Measurements from ENCODE around the gene DOCK8. TPM values are rescaled to one million over a fixed set of nuclear protein-coding genes. Genes with fewer than 3 reads are reported as not detected.

The DOCK8 gene
- total RNA-seq, 1 donor from 2014 or later = 5.2 TPM

GRCh38 chr9:266228-266627 is 51.6 kb downstream of the DOCK8 start:
- no peak for DNase-seq (ENCODE audit: low read depth in 2 of 2)

- no peak for DNase-seq (ENCODE audit: low read depth in 2 of 2)
Observed at GRCh38 chr9:268616-269015, 54.0 kb downstream of the DOCK8 start.

- no peak for DNase-seq (ENCODE audit: low read depth in 2 of 2)
Observed at GRCh38 chr9:269081-269711, 54.5 kb downstream of the DOCK8 start.

GRCh38 chr9:270657-271237 is 56.1 kb downstream of the DOCK8 start:
- no peak for DNase-seq (ENCODE audit: low read depth in 2 of 2)

- no peak for DNase-seq (ENCODE audit: low read depth in 2 of 2)
Observed at GRCh38 chr9:272251-273213, 57.9 kb downstream of the DOCK8 start.

- DNase-seq (ENCODE audit: low read depth in 2 of 2) = no peak
Observed at GRCh38 chr9:274406-274805, 59.7 kb downstream of the DOCK8 start.

- no peak for DNase-seq (ENCODE audit: low read depth in 2 of 2)
Observed at GRCh38 chr9:277601-278295, 63.1 kb downstream of the DOCK8 start.

- DNase-seq (ENCODE audit: low read depth in 2 of 2) = peak in 1 of 2 donors; percentile 42
Observed at GRCh38 chr9:278651-279050, 64.0 kb downstream of the DOCK8 start.

DNA sequence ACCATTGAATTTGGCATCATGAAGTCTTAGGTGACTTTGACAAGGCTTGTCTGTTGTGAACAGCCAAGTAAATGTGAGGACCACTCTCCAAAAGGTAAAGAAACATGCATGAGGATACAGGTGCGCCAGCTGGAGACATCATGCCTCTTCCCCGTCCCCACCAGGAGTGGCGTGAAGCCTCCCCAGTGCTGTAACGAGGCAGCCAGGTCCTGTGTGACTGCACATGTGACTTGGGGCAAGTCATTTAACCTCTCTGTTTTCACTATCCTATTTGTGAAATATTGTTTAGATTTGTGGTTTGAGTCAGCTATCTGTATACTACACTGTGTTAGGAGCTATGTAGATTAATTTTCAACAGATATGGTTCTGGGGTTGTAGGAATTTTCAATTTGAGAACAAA is 65.0 kb downstream of the DOCK8 start:
- no peak for DNase-seq (ENCODE audit: low read depth in 2 of 2)

- peak; percentile 18 to 36 for DNase-seq (ENCODE audit: low read depth in 2 of 2)
Observed at GRCh38 chr9:281741-282645, 67.3 kb downstream of the DOCK8 start.

GRCh38 chr9:286071-286740 is 71.5 kb downstream of the DOCK8 start:
- DNase-seq (ENCODE audit: low read depth in 2 of 2) = no peak

GRCh38 chr9:289121-289520 is 74.5 kb downstream of the DOCK8 start:
- no peak for DNase-seq (ENCODE audit: low read depth in 2 of 2)

- no peak for DNase-seq (ENCODE audit: low read depth in 2 of 2)
Observed at GRCh38 chr9:292915-293314, 78.2 kb downstream of the DOCK8 start.

DNA sequence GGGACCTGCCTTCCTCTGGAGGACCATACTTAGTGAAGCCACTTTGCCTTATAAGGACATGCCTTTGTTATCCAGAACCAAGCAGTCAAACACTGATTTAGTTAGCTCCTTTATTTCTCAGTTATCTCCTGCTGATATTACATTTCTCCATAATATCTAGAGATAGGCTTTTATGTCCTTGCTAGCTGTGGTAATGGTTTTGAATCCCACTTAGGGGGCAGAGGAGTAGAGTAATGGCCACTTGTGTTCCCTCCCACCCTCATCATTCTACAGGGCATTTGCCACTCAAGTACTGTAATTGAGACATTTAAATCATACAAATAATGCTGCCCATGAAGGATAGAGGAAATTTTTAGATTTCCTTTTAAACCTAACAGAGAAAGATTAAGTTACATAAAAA is 80.9 kb downstream of the DOCK8 start:
- no peak for DNase-seq (ENCODE audit: low read depth in 2 of 2)

GRCh38 chr9:296411-296810 is 81.7 kb downstream of the DOCK8 start:
- DNase-seq (ENCODE audit: low read depth in 2 of 2) = no peak

DNA sequence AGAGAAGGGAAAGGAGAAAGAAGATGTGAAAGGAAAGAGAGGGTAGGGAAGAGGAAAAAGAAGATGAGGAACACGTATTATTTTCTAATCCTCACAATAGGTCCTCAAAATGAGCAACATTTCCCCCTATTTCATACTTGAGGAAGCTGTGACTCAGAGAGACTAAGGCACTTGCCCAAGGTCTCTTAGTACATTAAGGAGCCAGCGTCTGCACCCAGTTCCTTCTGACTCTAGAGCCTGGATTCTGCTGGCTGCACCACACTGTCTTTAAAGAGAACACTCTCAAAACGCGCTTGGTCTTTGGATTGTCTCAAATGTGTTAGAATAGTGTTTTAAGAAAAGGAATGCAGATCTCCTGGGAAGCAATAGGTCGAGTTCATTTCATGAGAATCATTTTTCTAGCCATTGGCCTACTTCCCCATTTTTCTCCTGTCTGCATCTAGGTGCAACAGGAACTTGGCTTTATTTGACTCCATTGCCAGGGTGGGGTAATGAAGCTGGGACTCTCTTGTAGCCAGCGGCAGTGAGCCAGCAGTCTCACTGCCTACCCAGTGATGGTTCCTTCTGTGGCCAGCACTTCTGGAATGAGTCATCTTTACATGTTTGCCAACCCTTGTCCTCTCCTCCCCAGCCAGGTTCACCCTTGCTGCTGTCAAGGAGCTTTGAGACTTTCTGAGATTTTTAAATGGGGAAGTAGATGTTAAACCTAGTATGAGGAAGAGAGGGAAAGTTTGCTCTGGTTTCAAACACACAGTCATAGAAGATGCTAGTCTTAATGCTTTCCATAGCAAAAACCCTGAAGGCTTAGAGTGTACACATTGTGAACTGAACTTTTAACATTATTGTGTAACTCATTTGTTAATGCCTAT is 82.7 kb downstream of the DOCK8 start:
- peak in 1 of 2 donors; percentile 58 for DNase-seq (ENCODE audit: low read depth in 2 of 2)

GRCh38 chr9:303502-303901 is 88.8 kb downstream of the DOCK8 start:
- no peak for DNase-seq (ENCODE audit: low read depth in 2 of 2)

- peak in 1 of 2 donors; percentile 14 for DNase-seq (ENCODE audit: low read depth in 2 of 2)
Observed at GRCh38 chr9:304106-304505, 89.4 kb downstream of the DOCK8 start.

DNA sequence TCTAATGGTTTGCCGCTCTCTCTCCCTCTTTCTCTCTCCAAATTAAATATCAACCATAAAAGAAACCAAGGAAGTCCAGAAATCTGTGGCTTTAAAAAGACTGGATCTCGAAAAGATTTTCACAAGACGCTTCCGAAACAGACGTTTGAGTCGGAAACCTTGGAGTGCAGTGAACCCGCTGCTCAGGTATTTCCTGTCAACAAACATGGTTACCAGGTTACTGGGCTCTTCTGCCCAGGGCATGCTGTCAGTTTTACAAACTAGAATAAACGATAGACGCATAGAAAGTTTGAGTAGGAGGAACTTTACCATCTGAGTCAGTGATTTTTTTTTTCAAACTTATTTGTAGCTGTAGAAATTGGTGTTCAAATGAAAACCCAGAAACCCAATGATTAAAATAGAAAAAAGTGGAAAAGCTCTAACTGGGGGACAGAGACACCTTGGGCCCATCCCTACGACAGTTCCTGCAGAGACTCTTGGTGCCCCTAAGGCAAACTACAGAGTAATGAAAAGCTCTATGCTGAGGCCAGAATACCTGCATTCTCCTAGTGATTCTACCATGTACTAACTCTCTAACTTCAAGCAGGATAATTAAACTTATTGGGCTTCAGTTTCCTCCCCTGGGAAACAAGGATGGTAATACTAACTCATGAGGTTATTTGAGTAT is 90.0 kb downstream of the DOCK8 start:
- DNase-seq (ENCODE audit: low read depth in 2 of 2) = peak; percentile 60 to 72

All from lung microvascular endothelial cell (primary cell).